HepG2 (cell line): ENCODE data around the gene UGT2A3. TPM values are rescaled to one million over a fixed set of nuclear protein-coding genes. Genes with fewer than 3 reads are reported as not detected.

Source experiments
- ATF5 ChIP-seq: sonication (generic); formaldehyde crosslinking; IDR thresholded peaks from 2 replicates; pipeline ENCODE4 v1.4.0; 2020; ENCODE audit warnings: mild to moderate bottlenecking, low read depth, missing genetic modification reagents
- BCL3 ChIP-seq: sonication (generic); formaldehyde crosslinking; IDR thresholded peaks from 2 replicates; pipeline ENCODE4 v1.5.1; 2020; ENCODE audit warnings: mild to moderate bottlenecking, missing genetic modification reagents, moderate library complexity
- BRD4 ChIP-seq: sonication (generic); formaldehyde crosslinking; IDR thresholded peaks from 2 replicates; pipeline ENCODE4 v1.4.0; 2020; ENCODE audit warnings: missing genetic modification reagents
- CEBPG ChIP-seq: IDR thresholded peaks from 2 replicates; pipeline ENCODE4 v1.6.1; 2016
- DDIT3 ChIP-seq: sonication (generic); formaldehyde crosslinking; IDR thresholded peaks from 2 replicates; pipeline ENCODE4 v1.4.0; 2020; ENCODE audit warnings: mild to moderate bottlenecking, missing genetic modification reagents
- FOXO4 ChIP-seq: sonication (generic); formaldehyde crosslinking; conservative IDR thresholded peaks from 2 replicates; pipeline ENCODE4 v1.8.1; 2023; ENCODE audit warnings: missing genetic modification reagents
- IRF9 ChIP-seq: sonication (generic); formaldehyde crosslinking; IDR thresholded peaks from 2 replicates; pipeline ENCODE4 v1.8.0; 2022; ENCODE audit warnings: missing genetic modification reagents, mild to moderate bottlenecking, borderline replicate concordance
- RBFOX2 ChIP-seq: fragments of 200-400 bp; formaldehyde crosslinking; IDR thresholded peaks from 2 replicates; pipeline ENCODE4 v1.6.1; 2017; ENCODE audit warnings: low read depth, mild to moderate bottlenecking, low read length
- TFDP1 ChIP-seq: IDR thresholded peaks from 2 replicates; pipeline ENCODE4 v1.6.1; 2016; ENCODE audit warnings: missing compliant biosample characterization, missing genetic modification reagents, borderline replicate concordance
- TOE1 ChIP-seq: sonication (generic); formaldehyde crosslinking; IDR thresholded peaks from 2 replicates; pipeline ENCODE4 v1.4.0; 2020; ENCODE audit warnings: mild to moderate bottlenecking, missing genetic modification reagents
- ZNF646 ChIP-seq: sonication (generic); formaldehyde crosslinking; IDR thresholded peaks from 2 replicates; pipeline ENCODE4 v1.9.0; 2021; ENCODE audit warnings: mild to moderate bottlenecking, missing genetic modification reagents
- polyA plus RNA-seq, 8 experiments: library from polyadenylated mRNA; depleted of rRNA in 3 of 8; stranded (reverse) in 7 of 8; unstranded in 1 of 8; fragments of >200 nt; fragmentation: Illumina TruSeq in 4 of 8; extraction: Trizol in 4 of 8; gene quantifications; 2 replicates each; pipeline versions ENCODE4 v1.2.1 to v1.2.3, GENCODE V29; 2011 to 2016; ENCODE audit warnings: low read depth in 4 of 8, missing spikeins in 1 of 8, mixed read lengths in 1 of 8; ENCODE audit not compliant: insufficient read depth in 1 of 8
- total RNA-seq, 5 experiments: library from RNA; depleted of rRNA; stranded (reverse); fragments of >200 nt; fragmentation: Illumina TruSeq; extraction: Trizol; gene quantifications; 2 replicates each; pipeline ENCODE4 v1.2.3, GENCODE V29; 2016; ENCODE audit warnings: low read depth in 1 of 5

The UGT2A3 gene
- total and polyA plus RNA-seq, 2 of the 13 experiments (the other 11 are each of a cell fraction or from before 2014, with no cell fraction given) = 61.3 to 97.2 TPM

GRCh38 chr4:68951078-68951805 lies at the start of gene UGT2A3 (continued):
- no peak for TF ChIP-seq BCL3
- TF ChIP-seq CEBPG (CRISPR knock-in tag) = peak; percentile 83
- peak; percentile 53; the same call in 1 of the 2 replicates for TF ChIP-seq TFDP1
- peak; percentile 60; the same call in 1 of the 2 replicates for TF ChIP-seq ZNF646 (CRISPR knock-in tag)
- TF ChIP-seq DDIT3 (CRISPR knock-in tag) = no peak
- TF ChIP-seq ATF5 (CRISPR knock-in tag) = no peak
- 0 out of 2 replicates have a peak, but pooled peaks have one; percentile 49 for TF ChIP-seq TOE1 (CRISPR knock-in tag)
- peak; percentile 45; the same call in 1 of the 2 replicates for TF ChIP-seq RBFOX2
- peak; percentile 85 for TF ChIP-seq BRD4 (CRISPR knock-in tag)
- no peak for TF ChIP-seq IRF9 (CRISPR knock-in tag)
- TF ChIP-seq FOXO4 (CRISPR knock-in tag) = no peak
